H9 (cell line): ENCODE measurements around the gene MYO18B. TPM values are rescaled to one million over a fixed set of nuclear protein-coding genes. Genes with fewer than 3 reads are reported as not detected.

Experiments
- DNase-seq: peaks from one replicate; pipeline ENCODE4 v3.0.0-alpha.2; 2017
- H2AFZ ChIP-seq: one replicate; pipeline ENCODE4 v1.6.1; 2013; ENCODE audit warnings: mild to moderate bottlenecking, low read length, control low read depth, moderate library complexity
- H2AK5ac ChIP-seq: 2 replicates; pipeline ENCODE4 v1.6.1; 2013; ENCODE audit warnings: low read length, control low read depth, mixed read lengths; ENCODE audit not compliant: insufficient read length
- H2BK120ac ChIP-seq: one replicate; pipeline ENCODE4 v1.6.1; 2013; ENCODE audit warnings: low read depth, mild to moderate bottlenecking, low read length, control low read depth, inconsistent platforms; ENCODE audit not compliant: poor library complexity, severe bottlenecking
- H2BK12ac ChIP-seq: 2 replicates; pipeline ENCODE4 v1.6.1; 2013; ENCODE audit warnings: low read length, control low read depth, mixed read lengths, low read depth; ENCODE audit not compliant: insufficient read length
- H2BK15ac ChIP-seq: 2 replicates; pipeline ENCODE4 v1.6.1; 2013; ENCODE audit warnings: low read depth, low read length, control low read depth
- H2BK20ac ChIP-seq: one replicate; pipeline ENCODE4 v1.6.1; 2013; ENCODE audit warnings: low read depth, mild to moderate bottlenecking, low read length, control low read depth, inconsistent platforms; ENCODE audit not compliant: poor library complexity, severe bottlenecking
- H2BK5ac ChIP-seq: 2 replicates; pipeline ENCODE4 v1.6.1; 2013; ENCODE audit warnings: low read length, control low read depth, mixed read lengths; ENCODE audit not compliant: insufficient read length
- H3K14ac ChIP-seq: 2 replicates; pipeline ENCODE4 v1.6.1; 2013; ENCODE audit warnings: low read length, control low read depth; ENCODE audit not compliant: insufficient read depth
- H3K18ac ChIP-seq: 2 replicates; pipeline ENCODE4 v1.6.1; 2013; ENCODE audit warnings: low read depth, mild to moderate bottlenecking, mixed read lengths, low read length, control low read depth; ENCODE audit not compliant: insufficient read length
- H3K23ac ChIP-seq: 2 replicates; pipeline ENCODE4 v1.6.1; 2013; ENCODE audit warnings: low read length, control low read depth, mixed read lengths, low read depth; ENCODE audit not compliant: insufficient read length
- H3K23me2 ChIP-seq: 2 replicates; pipeline ENCODE4 v1.6.1; 2013; ENCODE audit warnings: low read depth, mild to moderate bottlenecking, mixed read lengths, low read length, control low read depth; ENCODE audit not compliant: insufficient read length, poor library complexity, severe bottlenecking
- H3K27ac ChIP-seq: 2 replicates; pipeline ENCODE4 v1.5.1; 2013; ENCODE audit warnings: low read length, control low read depth, mixed read lengths, low read depth; ENCODE audit not compliant: insufficient read length
- H3K27me3 ChIP-seq: 2 replicates; pipeline ENCODE4 v1.6.1; 2013; ENCODE audit warnings: low read length, control low read depth, inconsistent platforms; ENCODE audit not compliant: insufficient read depth
- H3K4ac ChIP-seq: 2 replicates; pipeline ENCODE4 v1.6.1; 2013; ENCODE audit warnings: low read depth, mild to moderate bottlenecking, control low read depth, inconsistent platforms, low read length, moderate library complexity
- H3K4me1 ChIP-seq: 2 replicates; pipeline ENCODE4 v1.6.1; 2013; ENCODE audit warnings: low read length, control low read depth, inconsistent platforms; ENCODE audit not compliant: insufficient read depth
- H3K4me2 ChIP-seq: 2 replicates; pipeline ENCODE4 v1.6.1; 2013; ENCODE audit warnings: low read length, control low read depth, mixed read lengths; ENCODE audit not compliant: insufficient read length, insufficient read depth
- H3K56ac ChIP-seq: 2 replicates; pipeline ENCODE4 v1.6.1; 2013; ENCODE audit warnings: low read depth, mild to moderate bottlenecking, mixed read lengths, low read length, control low read depth; ENCODE audit not compliant: insufficient read length
- H3K79me1 ChIP-seq: 2 replicates; pipeline ENCODE4 v1.6.1; 2013; ENCODE audit warnings: low read depth, mild to moderate bottlenecking, moderate library complexity, low read length, control low read depth, inconsistent platforms; ENCODE audit not compliant: insufficient read depth, poor library complexity, severe bottlenecking
- H3K79me2 ChIP-seq: 2 replicates; pipeline ENCODE4 v1.6.1; 2013; ENCODE audit warnings: low read length, control low read depth, inconsistent platforms; ENCODE audit not compliant: insufficient read depth
- H3K9ac ChIP-seq: 2 replicates; pipeline ENCODE4 v1.6.1; 2013; ENCODE audit warnings: low read length, control low read depth, mixed read lengths; ENCODE audit not compliant: insufficient read length; ENCODE audit errors: extremely low read depth
- H3K9me3 ChIP-seq: one replicate; pipeline ENCODE4 v1.6.1; 2013; ENCODE audit warnings: low read depth, low read length, inconsistent platforms; ENCODE audit not compliant: control insufficient read depth
- H3T11ph ChIP-seq: one replicate; pipeline ENCODE4 v1.6.1; 2013; ENCODE audit warnings: mild to moderate bottlenecking, low read length, control low read depth, inconsistent platforms
- H4K20me1 ChIP-seq: one replicate; pipeline ENCODE4 v1.6.1; 2013; ENCODE audit not compliant: control insufficient read depth, insufficient read length, insufficient read depth
- H4K5ac ChIP-seq: 2 replicates; pipeline ENCODE4 v1.6.1; 2013; ENCODE audit warnings: low read depth, mild to moderate bottlenecking, mixed read lengths, low read length, control low read depth; ENCODE audit not compliant: insufficient read length
- H4K8ac ChIP-seq: replicated peaks from 2 replicates; pipeline ENCODE4 v1.6.1; 2013; ENCODE audit warnings: low read length, control low read depth, mixed read lengths, low read depth; ENCODE audit not compliant: insufficient read length
- H4K91ac ChIP-seq: 2 replicates; pipeline ENCODE4 v1.6.1; 2013; ENCODE audit warnings: low read depth, mild to moderate bottlenecking, moderate library complexity, mixed read lengths, low read length, control low read depth; ENCODE audit not compliant: insufficient read length
- H3K27ac Mint-ChIP-seq, 3 experiments: 2 replicates in 2 of 3; 3 replicates in 1 of 3; pipeline ENCODE4 v1.8.0; 2020 to 2021; ENCODE audit warnings: mixed read lengths in 3 of 3, mild to moderate bottlenecking in 1 of 3, moderate library complexity in 1 of 3
- H3K27me3 Mint-ChIP-seq: 2 replicates; pipeline ENCODE4 v1.8.0; 2021; ENCODE audit warnings: low read depth, mild to moderate bottlenecking, moderate library complexity, mixed read lengths
- H3K36me3 Mint-ChIP-seq, 3 experiments: 2 replicates in 2 of 3; 3 replicates in 1 of 3; pipeline ENCODE4 v1.8.0; 2020 to 2021; ENCODE audit warnings: low read depth in 3 of 3, mixed read lengths in 3 of 3; ENCODE audit not compliant: insufficient read depth in 1 of 3
- H3K4me1 Mint-ChIP-seq, 2 experiments: 2 replicates each; pipeline ENCODE4 v1.8.0; 2020; ENCODE audit warnings: mixed read lengths in 2 of 2
- H3K4me3 Mint-ChIP-seq, 2 experiments: 2 replicates in 1 of 2; 3 replicates in 1 of 2; pipeline ENCODE4 v1.8.0; 2020 to 2021; ENCODE audit warnings: mild to moderate bottlenecking in 2 of 2, mixed read lengths in 2 of 2, moderate library complexity in 1 of 2
- H3K9me3 Mint-ChIP-seq, 2 experiments: 2 replicates in 1 of 2; 3 replicates in 1 of 2; pipeline ENCODE4 v1.8.0; 2020; ENCODE audit warnings: mild to moderate bottlenecking in 2 of 2, mixed read lengths in 2 of 2, moderate library complexity in 1 of 2
- CTCF ChIP-seq: fragments of 200-600 bp; sonication (generic); conservative IDR thresholded peaks from 3 replicates; pipeline ENCODE4 v1.8.0; 2021; ENCODE audit warnings: antibody characterized with exemption, mild to moderate bottlenecking
- WGBS: extraction: QIAGEN DNeasy Blood & Tissue Kit; methylation state at CpG from one replicate; pipeline ENCODE4 v1.1.7; 2013; ENCODE audit warnings: missing lambda C conversion rate, low lambda C conversion rate, mixed read lengths; ENCODE audit not compliant: insufficient read length; ENCODE audit errors: extremely low coverage; 5-methylcytosine and 5-hydroxymethylcytosine counted together
- total RNA-seq: library from RNA; stranded (reverse); gene quantifications from 2 replicates; pipeline ENCODE4 v1.2.1, GENCODE V29; 2021

Gene MYO18B
- total RNA-seq, 1 experiment from 2014 or later: 0.46 TPM

- DNase-seq: no peak
- H3K79me1 ChIP-seq: no peaks in the 10 kb centered on the region
- H3K4me1 ChIP-seq: no peaks in the 10 kb centered on the region
- no peak overlapping the region for H2AFZ ChIP-seq
- H3K56ac ChIP-seq: no peak overlapping the region
- no peak overlapping the region for H2BK20ac ChIP-seq
- Mint-ChIP-seq H3K9me3 (no peaks in the 10 kb centered on the region), H3K27me3 (peaks cover 26% of the 10 kb centered on the region), H3K4me1 (no peaks in the 10 kb centered on the region), H3K4me3 (no peak overlapping the region), H3K36me3 (no peaks in the 10 kb centered on the region), H3K27ac (no peak overlapping the region)
- no peak overlapping the region for H4K8ac ChIP-seq
- H4K91ac ChIP-seq: no peak overlapping the region
- H2AK5ac ChIP-seq: no peak overlapping the region
- H3K79me2 ChIP-seq: no peaks in the 10 kb centered on the region
- no peaks in the 10 kb centered on the region for H3K23me2 ChIP-seq
- TF ChIP-seq CTCF: no peak
- H4K20me1 ChIP-seq: no peaks in the 10 kb centered on the region
- no peak overlapping the region for H2BK5ac ChIP-seq
- no peak overlapping the region for H4K5ac ChIP-seq
- WGBS: no CpG with 5 or more reads among the region's 4 CpGs
- no peaks in the 10 kb centered on the region for H3K27me3 ChIP-seq
- H3K9ac ChIP-seq: no peak overlapping the region
- H3K4me2 ChIP-seq: no peak overlapping the region
- H3K23ac ChIP-seq: no peak overlapping the region
- H2BK12ac ChIP-seq: no peak overlapping the region
- no peak overlapping the region for H2BK15ac ChIP-seq
- H3K4ac ChIP-seq: no peak overlapping the region
- no peaks in the 10 kb centered on the region for H3K9me3 ChIP-seq
- H2BK120ac ChIP-seq: no peak overlapping the region
- no peak overlapping the region for H3T11ph ChIP-seq
- no peak overlapping the region for H3K14ac ChIP-seq
- no peak overlapping the region for H3K18ac ChIP-seq
- H3K27ac ChIP-seq: no peak overlapping the region
Measured at GRCh38 chr22:25852223-25852622, 110.2 kb downstream of the MYO18B start.
